H1 (cell line): ENCODE measurements around the gene CLDN2. TPM values are rescaled to one million over a fixed set of nuclear protein-coding genes. Genes with fewer than 3 reads are reported as not detected.

Experiments used
- CTCF ChIA-PET: fragments of 300-600 bp; sonication (Branson Sonifier 250); formaldehyde crosslinking; loops from one replicate; lab custom pipeline; 2021; ENCODE audit not compliant: partially characterized antibody; lab: Charles Lee
- POLR2A ChIA-PET: fragments of 300-600 bp; sonication (Branson Sonifier 250); formaldehyde crosslinking; loops from one replicate; lab custom pipeline; 2021; ENCODE audit warnings: inconsistent platforms; ENCODE audit not compliant: partially characterized antibody; lab: Charles Lee
- DNase-seq, 2 experiments: peaks; one replicate each; pipeline versions ENCODE4 v3.0.0 to v3.0.0-alpha.2; 2010 to 2022; ENCODE audit warnings: low spot score in 2 of 2, low read depth in 1 of 2, mixed read lengths in 1 of 2
- FAIRE-seq: peaks from 2 replicates; lab custom pipeline; 2011; peaks lifted over from hg19 to GRCh38; lab: Jason Lieb, UNC
- H2AFZ ChIP-seq: 2 replicates; pipeline ENCODE4 v1.8.1; 2012; ENCODE audit warnings: low read length, inconsistent platforms
- H2AK5ac ChIP-seq: 2 replicates; pipeline ENCODE4 v1.6.1; 2013; ENCODE audit warnings: low read depth, low read length
- H2BK120ac ChIP-seq: replicated peaks from 2 replicates; pipeline ENCODE3; 2013; ENCODE audit warnings: low read depth, low read length, inconsistent platforms
- H2BK12ac ChIP-seq: 2 replicates; pipeline ENCODE4 v1.6.1; 2013; ENCODE audit warnings: low read depth, low read length
- H2BK15ac ChIP-seq: 2 replicates; pipeline ENCODE4 v1.6.1; 2013; ENCODE audit warnings: low read length
- H2BK20ac ChIP-seq: 2 replicates; pipeline ENCODE4 v1.6.1; 2013; ENCODE audit warnings: low read length
- H2BK5ac ChIP-seq: 2 replicates; pipeline ENCODE4 v1.6.1; 2013; ENCODE audit warnings: low read depth, low read length
- H3K14ac ChIP-seq: 2 replicates; pipeline ENCODE4 v1.6.1; 2013; ENCODE audit warnings: inconsistent platforms; ENCODE audit not compliant: insufficient read length
- H3K18ac ChIP-seq: 2 replicates; pipeline ENCODE4 v1.6.1; 2013; ENCODE audit warnings: low read length; ENCODE audit errors: extremely low read depth
- H3K23ac ChIP-seq: 2 replicates; pipeline ENCODE4 v1.6.1; 2013; ENCODE audit warnings: inconsistent platforms; ENCODE audit not compliant: insufficient read length
- H3K23me2 ChIP-seq: 2 replicates; pipeline ENCODE4 v1.6.1; 2013; ENCODE audit warnings: low read depth, low read length
- H3K27ac ChIP-seq: 2 replicates; pipeline ENCODE4 v1.6.1; 2011; ENCODE audit warnings: low read depth, low read length, inconsistent platforms
- H3K27me3 ChIP-seq, 4 experiments: replicated peaks in 1 of 4; 1 replicate in 1 of 4; 2 replicates in 3 of 4; pipeline versions ENCODE4 v1.6.1 to v1.8.1; 2011 to 2013; ENCODE audit warnings: low read length in 3 of 4, mild to moderate bottlenecking in 3 of 4, inconsistent platforms in 2 of 4, mixed read lengths in 2 of 4, moderate library complexity in 1 of 4; ENCODE audit not compliant: control insufficient read depth in 3 of 4, insufficient read depth in 3 of 4; ENCODE audit errors: extremely low read depth in 1 of 4
- H3K36me3 ChIP-seq, 4 experiments: 2 replicates each; pipeline versions ENCODE4 v1.6.1 to v1.8.1; 2011 to 2013; ENCODE audit warnings: mild to moderate bottlenecking in 4 of 4, low read length in 3 of 4, moderate library complexity in 2 of 4, control low read depth in 1 of 4, inconsistent platforms in 1 of 4; ENCODE audit not compliant: insufficient read depth in 4 of 4, control insufficient read depth in 2 of 4
- H3K4ac ChIP-seq: replicated peaks from 2 replicates; pipeline ENCODE3; 2013; ENCODE audit warnings: low read length, low read depth, mixed read lengths, inconsistent platforms; ENCODE audit not compliant: insufficient read length
- H3K4me1 ChIP-seq, 4 experiments: replicated peaks in 1 of 4; 1 replicate in 1 of 4; 2 replicates in 3 of 4; pipeline versions ENCODE4 v1.6.1 to v1.8.1; 2011 to 2013; ENCODE audit warnings: low read length in 3 of 4, inconsistent platforms in 2 of 4, mixed read lengths in 1 of 4; ENCODE audit not compliant: insufficient read depth in 4 of 4, control insufficient read depth in 3 of 4
- H3K4me2 ChIP-seq, 2 experiments: 2 replicates each; pipeline versions ENCODE4 v1.6.1 to v1.8.1; 2011 to 2013; ENCODE audit warnings: low read depth in 2 of 2, low read length in 2 of 2, control low read depth in 1 of 2, inconsistent platforms in 1 of 2, mild to moderate bottlenecking in 1 of 2; ENCODE audit not compliant: insufficient read depth in 1 of 2
- H3K4me3 ChIP-seq, 4 experiments: fragments of 200-600, 300-600 bp in 1 of 4; sonication (generic), shearing (Covaris generic), sonication (Bioruptor Twin) in 1 of 4; 2 replicates each; pipeline versions ENCODE4 v1.5.1 to v1.8.1; 2011 to 2016; ENCODE audit warnings: low read length in 4 of 4, low read depth in 3 of 4, control low read depth in 2 of 4, inconsistent platforms in 2 of 4, mild to moderate bottlenecking in 2 of 4, mixed read lengths in 1 of 4, moderate library complexity in 1 of 4; ENCODE audit not compliant: insufficient read depth in 2 of 4; ENCODE audit errors: extremely low read depth in 1 of 4
- H3K56ac ChIP-seq: replicated peaks from 2 replicates; pipeline ENCODE3; 2013; ENCODE audit warnings: low read depth, mild to moderate bottlenecking, mixed read lengths, low read length, inconsistent platforms; ENCODE audit not compliant: insufficient read length
- H3K79me1 ChIP-seq: 2 replicates; pipeline ENCODE4 v1.6.1; 2013; ENCODE audit warnings: low read depth, low read length, control low read depth
- H3K79me2 ChIP-seq, 2 experiments: 2 replicates each; pipeline versions ENCODE4 v1.6.1 to v1.8.1; 2012 to 2013; ENCODE audit warnings: low read length in 2 of 2, mild to moderate bottlenecking in 2 of 2, inconsistent platforms in 1 of 2; ENCODE audit not compliant: insufficient read depth in 2 of 2, control insufficient read depth in 1 of 2
- H3K9ac ChIP-seq, 4 experiments: replicated peaks in 1 of 4; 1 replicate in 1 of 4; 2 replicates in 3 of 4; pipeline versions ENCODE4 v1.6.1 to v1.8.1; 2011 to 2013; ENCODE audit warnings: low read depth in 3 of 4, low read length in 3 of 4, control low read depth in 2 of 4, mild to moderate bottlenecking in 2 of 4, moderate library complexity in 2 of 4, inconsistent platforms in 1 of 4; ENCODE audit errors: extremely low read depth in 1 of 4
- H3K9me3 ChIP-seq, 2 experiments: 2 replicates each; pipeline versions ENCODE4 v1.6.1 to v1.8.1; 2012 to 2013; ENCODE audit warnings: mild to moderate bottlenecking in 2 of 2, moderate library complexity in 2 of 2, control low read depth in 1 of 2, inconsistent platforms in 1 of 2, low read depth in 1 of 2, low read length in 1 of 2, mixed read lengths in 1 of 2; ENCODE audit not compliant: insufficient read depth in 2 of 2
- H4K20me1 ChIP-seq, 2 experiments: replicated peaks in 1 of 2; 2 replicates each; pipeline versions ENCODE3 to v1.8.1; 2011 to 2013; ENCODE audit warnings: inconsistent platforms in 2 of 2, low read length in 2 of 2, mild to moderate bottlenecking in 1 of 2; ENCODE audit not compliant: insufficient read depth in 2 of 2, control insufficient read depth in 1 of 2
- H4K5ac ChIP-seq: 2 replicates; pipeline ENCODE4 v1.6.1; 2013; ENCODE audit warnings: low read length, low read depth, mixed read lengths, inconsistent platforms; ENCODE audit not compliant: insufficient read length
- H4K8ac ChIP-seq: 2 replicates; pipeline ENCODE4 v1.8.0; 2013; ENCODE audit warnings: mild to moderate bottlenecking, moderate library complexity, low read length, inconsistent platforms; ENCODE audit not compliant: insufficient read depth; ENCODE audit errors: extremely low read depth
- H4K91ac ChIP-seq: replicated peaks from 2 replicates; pipeline ENCODE3; 2013; ENCODE audit warnings: low read length, mixed read lengths, inconsistent platforms; ENCODE audit not compliant: insufficient read length
- ATF2 ChIP-seq: IDR thresholded peaks from 2 replicates; pipeline ENCODE4 v1.6.1; 2012; ENCODE audit warnings: low read length, inconsistent platforms
- GTF2F1 ChIP-seq: IDR thresholded peaks from 2 replicates; pipeline ENCODE4 v1.6.1; 2012; ENCODE audit warnings: low read depth, low read length, improper control_type of control experiment, borderline replicate concordance
- HDAC6 ChIP-seq: IDR thresholded peaks from one replicate; pipeline ENCODE4 v1.7.1; 2012; ENCODE audit warnings: low read depth, mild to moderate bottlenecking, inconsistent platforms, low read length, moderate library complexity
- NANOG ChIP-seq: IDR thresholded peaks from 2 replicates; pipeline ENCODE4 v1.6.1; 2011; ENCODE audit warnings: low read length, low read depth, mild to moderate bottlenecking, inconsistent platforms; ENCODE audit not compliant: insufficient read depth, poor library complexity, severe bottlenecking
- NRF1 ChIP-seq: IDR thresholded peaks from 2 replicates; pipeline ENCODE4 v1.6.1; 2011; ENCODE audit warnings: mild to moderate bottlenecking, low read depth, low read length, improper control_type of control experiment
- POU5F1 ChIP-seq: IDR thresholded peaks from 2 replicates; pipeline ENCODE4 v1.6.1; 2011; ENCODE audit warnings: low read depth, mild to moderate bottlenecking, low read length, moderate library complexity
- SAP30 ChIP-seq: fragments of 300-600 bp; sonication (generic); IDR thresholded peaks from 2 replicates; pipeline ENCODE4 v1.7.1; 2012; ENCODE audit warnings: low read length, moderate library complexity, mild to moderate bottlenecking, inconsistent platforms; ENCODE audit not compliant: insufficient read depth, insufficient replicate concordance
- WGBS, 2 experiments: shearing (Covaris generic) in 1 of 2; methylation state at CpG; one replicate each; pipeline versions ENCODE4 v1.1.6 to v1.1.7; 2013 to 2015; ENCODE audit warnings: low lambda C conversion rate in 2 of 2, mixed read lengths in 2 of 2, inconsistent platforms in 1 of 2, low coverage in 1 of 2, missing lambda C conversion rate in 1 of 2; ENCODE audit not compliant: insufficient replicate concordance in 2 of 2, insufficient coverage in 1 of 2, insufficient read length in 1 of 2; ENCODE audit errors: extremely low coverage in 1 of 2, missing lambda C conversion rate in 1 of 2; 5-methylcytosine and 5-hydroxymethylcytosine counted together
- polyA plus RNA-seq, 7 experiments: library from polyadenylated mRNA; depleted of rRNA in 3 of 7; stranded (reverse) in 5 of 7; unstranded in 2 of 7; fragments of >200 nt in 5 of 7; fragments of 200-250 nt in 2 of 7; gene quantifications; 1 replicate in 5 of 7; 2 replicates in 1 of 7; 4 replicates in 1 of 7; pipeline versions ENCODE4 v1.2.1 to v1.2.3, GENCODE V29; 2011 to 2013; ENCODE audit warnings: missing spikeins in 2 of 7, mixed read lengths in 2 of 7
- total RNA-seq: library from RNA; stranded (reverse); fragmentation: NEBNext Ultra II Directional; extraction: Animal tissue kit (Norgen Biotek cat#: 25700); gene quantifications from 2 replicates; pipeline ENCODE4 v1.2.1, GENCODE V29; 2021

CLDN2 gene
- total and polyA plus RNA-seq, 2 of the 8 experiments (the other 6 are each of a cell fraction or from before 2014, with no cell fraction given): 0.02 TPM; not detected in 1

- Histone ChIP-seq H3K27me3 (no peaks in the 10 kb centered on the region), H3K23ac (no peak overlapping the region), H3K18ac (no peak overlapping the region), H4K8ac (no peak overlapping the region), H3K9me3 (no peaks in the 10 kb centered on the region), H4K91ac (no peak overlapping the region), H3K4me2 (no peak overlapping the region), H2BK5ac (no peak overlapping the region), H3K9ac (no peak overlapping the region), H4K20me1 (no peaks in the 10 kb centered on the region), H3K4me1 (no peaks in the 10 kb centered on the region), H3K27ac (no peak overlapping the region), H3K4me3 (no peak overlapping the region), H3K56ac (no peak overlapping the region), H3K23me2 (no peaks in the 10 kb centered on the region), H4K5ac (no peak overlapping the region), H2BK12ac (no peak overlapping the region), H3K4ac (no peak overlapping the region), H2BK15ac (no peak overlapping the region), H3K14ac (no peak overlapping the region), H3K79me1 (no peaks in the 10 kb centered on the region), H2AK5ac (no peak overlapping the region), H2AFZ (no peak overlapping the region), H3K79me2 (no peaks in the 10 kb centered on the region), H2BK120ac (no peak overlapping the region), H2BK20ac (no peak overlapping the region), H3K36me3 (no peaks in the 10 kb centered on the region)
- WGBS, 2 experiments: 82% methylated on average over 3 of the region's 3 CpGs; no CpG with 5 or more reads in 1 of the 2 experiments
- DNase-seq (no peak), FAIRE-seq (no peak)
- POLR2A ChIA-PET: interaction anchor here (0.8 kb wide), 1 partner anchor 14 kb away, joined by 3 read pairs; no protein-coding TSS in a partner anchor
- CTCF ChIA-PET: interaction anchor here (0.9 to 1.9 kb wide), 4 partner anchors 15 to 58 kb away, joined by 3 to 13 read pairs (median 7); no protein-coding TSS in a partner anchor
- no peak for TF ChIP-seq ATF2
- no peak for TF ChIP-seq SAP30
- no peak for TF ChIP-seq NRF1
- no peak for TF ChIP-seq GTF2F1
- no peak for TF ChIP-seq POU5F1
- no peak for TF ChIP-seq NANOG
- no peak for TF ChIP-seq HDAC6
- TF ChIP-seq, all 59 proteins: peak for 0
Observed at GRCh38 chrX:106952089-106952488, 31.9 kb downstream of the CLDN2 start.
